HG03097 (cell line): Measurements from ENCODE around the gene FGA.

Experiments
- ATAC-seq: cut with Tn5 transposase; IDR thresholded peaks from one replicate; pipeline ENCODE4 v1.9.1; 2021; ENCODE audit not compliant: unreplicated experiment, low FRiP score

The FGA gene

DNA sequence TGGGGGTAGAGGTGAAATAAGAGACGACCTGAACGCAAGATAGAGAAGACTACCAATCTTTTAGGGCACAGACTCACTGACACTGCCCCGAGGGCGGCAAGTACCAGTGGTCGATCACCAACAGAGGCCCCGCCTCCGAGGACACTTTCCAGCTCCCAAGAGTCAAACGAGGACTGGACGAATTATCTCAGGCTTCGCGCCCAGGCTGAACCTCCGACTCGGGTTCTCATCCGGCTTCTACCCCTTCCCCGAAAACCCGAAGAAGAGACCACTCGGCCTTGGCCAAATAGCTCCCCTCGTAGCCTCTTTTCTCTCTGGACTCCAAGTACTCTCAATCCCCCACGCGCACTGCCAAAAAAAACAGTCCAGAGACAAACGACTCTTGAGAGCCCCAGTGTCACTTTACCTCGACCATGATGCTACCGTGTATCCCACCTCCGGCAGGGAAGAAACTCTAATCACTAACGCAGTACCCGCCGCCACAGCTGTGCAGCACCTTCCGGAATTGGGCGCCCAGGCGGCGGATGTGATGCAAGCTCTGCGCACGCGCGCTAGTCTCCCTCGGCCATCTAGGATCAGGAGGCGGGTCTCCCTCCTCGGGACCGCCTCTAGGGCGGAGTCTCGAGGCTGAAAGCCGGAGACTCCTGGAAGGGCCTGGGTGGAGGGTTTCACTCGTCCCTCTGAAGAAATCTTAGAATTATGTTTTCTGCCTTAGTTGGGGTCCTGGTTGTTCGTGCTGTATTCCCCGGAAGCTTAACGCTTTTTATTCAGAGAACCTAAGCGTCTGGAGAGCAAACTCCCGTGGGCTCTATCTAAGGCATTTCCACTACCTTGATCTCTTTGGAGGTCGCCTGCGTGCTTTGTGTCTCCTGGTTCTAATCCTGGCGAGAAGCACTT, 40.4 kb downstream of the FGA start, which contains the start of gene PLRG1:
TSS of gene PLRG1 (minus strand) at position 507 of the 897 bp plus-strand sequence. CDS start at position 415, 92 bp downstream.
- peak; percentile 98 for ATAC-seq

GRCh38 chr4:154545689-154546088, 44.9 kb downstream of the FGA start:
- ATAC-seq: no peak

DNA sequence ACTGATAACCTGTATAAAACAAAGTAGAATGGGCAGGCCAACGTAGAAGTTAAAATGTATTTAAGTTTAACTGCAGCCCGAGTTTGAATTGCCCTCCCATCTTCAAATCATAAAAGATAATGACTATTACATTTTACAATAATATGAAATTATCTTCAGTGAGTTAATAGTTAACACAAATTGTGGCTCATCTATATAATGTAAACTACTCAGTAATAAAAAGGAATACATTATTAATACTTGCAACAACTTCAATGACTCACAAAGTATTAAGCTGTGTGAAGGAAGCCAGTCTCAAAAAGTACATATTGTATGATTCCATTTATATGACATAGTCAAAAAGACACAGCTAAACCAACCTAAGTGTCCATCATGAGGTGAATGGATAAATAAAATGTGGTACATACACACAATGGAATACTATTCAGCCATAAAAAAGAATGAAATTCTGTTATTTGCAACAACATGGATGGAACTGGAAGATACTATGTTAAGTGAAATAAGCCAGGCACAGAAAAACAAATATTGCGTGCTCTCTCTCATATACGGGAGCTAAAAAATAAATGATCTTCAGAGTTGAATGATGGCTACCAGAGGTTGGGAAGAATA, 48.2 kb downstream of the FGA start:
- no peak for ATAC-seq
